Choroid plexus epithelial cell (primary cell): ENCODE data around the gene BBOX1.

Experiments used
- DNase-seq: peaks from one replicate; pipeline ENCODE4 v3.0.0-alpha.2; 2010; ENCODE audit warnings: low read depth
- H3K4me3 ChIP-seq: 2 replicates; pipeline ENCODE4 v1.5.1; 2011; ENCODE audit warnings: low read depth, mild to moderate bottlenecking, control low read depth, low read length, moderate library complexity
- CTCF ChIP-seq: conservative IDR thresholded peaks from 2 replicates; pipeline ENCODE4 v1.5.1; 2011; ENCODE audit warnings: low read depth, mild to moderate bottlenecking, control low read depth, inconsistent platforms, low read length, moderate library complexity

BBOX1 gene

GRCh38 chr11:27138716-27139115 lies 98.1 kb downstream of the BBOX1 start:
- no peak overlapping the region for H3K4me3 ChIP-seq
- no peak for DNase-seq
- TF ChIP-seq CTCF = no peak

DNA sequence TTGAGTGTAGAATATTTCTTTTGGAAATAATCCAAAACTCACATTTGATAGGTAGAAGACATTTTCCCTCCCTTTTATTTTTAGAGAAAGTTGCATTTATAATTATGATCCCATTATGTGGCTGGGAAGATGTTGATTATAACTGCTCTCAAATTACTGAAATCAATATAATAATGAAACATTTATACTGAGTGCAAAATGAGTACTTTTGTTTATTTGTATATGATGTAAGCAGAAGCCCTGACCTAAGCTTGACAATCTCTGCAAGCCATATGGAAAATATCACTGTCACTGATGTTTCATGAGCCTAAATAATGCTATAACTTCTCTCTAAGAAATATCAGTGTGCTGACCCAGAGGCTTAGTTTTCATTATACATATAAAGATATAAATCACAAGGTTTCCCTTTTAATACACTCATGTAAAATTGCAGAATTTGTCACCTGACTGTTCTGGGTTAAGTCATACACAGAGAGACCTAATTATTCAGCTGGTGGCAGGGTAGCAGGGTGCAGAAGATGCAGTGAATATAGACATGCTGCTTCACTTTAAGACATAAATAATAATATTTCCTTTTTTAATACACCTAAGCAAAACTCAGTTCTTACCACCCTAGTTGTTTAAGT lies 99.2 kb downstream of the BBOX1 start:
- no peak overlapping the region for H3K4me3 ChIP-seq
- no peak for TF ChIP-seq CTCF
- DNase-seq = peak; percentile 30

DNA sequence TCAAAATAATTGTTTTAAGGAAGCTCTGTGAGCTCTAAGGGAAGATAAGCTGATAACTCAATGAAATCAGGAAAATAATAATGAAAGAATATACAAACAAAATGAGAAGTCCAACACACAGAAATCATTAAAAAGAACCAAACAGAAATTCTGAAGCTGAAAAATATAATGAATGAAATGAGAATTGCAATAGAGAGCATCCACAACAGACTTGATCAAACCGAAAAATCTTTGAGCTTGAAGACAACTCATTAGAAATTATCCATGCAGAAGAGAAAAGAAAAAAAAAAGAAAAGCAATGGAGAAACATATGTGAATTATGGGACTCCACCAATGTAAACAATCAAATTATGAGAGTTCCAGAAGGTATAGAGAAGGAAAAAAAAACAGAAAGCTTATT lies 101.0 kb downstream of the BBOX1 start:
- H3K4me3 ChIP-seq = no peak overlapping the region
- no peak for DNase-seq
- TF ChIP-seq CTCF = no peak

- H3K4me3 ChIP-seq = no peak overlapping the region
- TF ChIP-seq CTCF = no peak
- DNase-seq = no peak
Observed at GRCh38 chr11:27147916-27148315, 107.3 kb downstream of the BBOX1 start.

- TF ChIP-seq CTCF = no peak
- no peak for DNase-seq
- H3K4me3 ChIP-seq = no peak overlapping the region
Observed at GRCh38 chr11:27148506-27148905, 107.9 kb downstream of the BBOX1 start.

- no peak overlapping the region for H3K4me3 ChIP-seq
- no peak for TF ChIP-seq CTCF
- DNase-seq = no peak
Observed at GRCh38 chr11:27150098-27150497, 109.5 kb downstream of the BBOX1 start.

- no peak for TF ChIP-seq CTCF
- no peak for DNase-seq
- H3K4me3 ChIP-seq = no peak overlapping the region
Observed at GRCh38 chr11:27153136-27153535, 112.5 kb downstream of the BBOX1 start.
